Neural progenitor cell (in vitro differentiated cells): Measurements from ENCODE around the gene RABGAP1. TPM values are rescaled to one million over a fixed set of nuclear protein-coding genes. Genes with fewer than 3 reads are reported as not detected.

Experiments used
- DNase-seq: peaks from one replicate; pipeline ENCODE4 v3.0.0-alpha.2; 2016; ENCODE audit warnings: low spot score
- H2AFZ ChIP-seq: fragments of 200-600 bp; sonication (generic); replicated peaks from 2 replicates; pipeline ENCODE4 v1.6.1; 2016; ENCODE audit warnings: antibody characterized with exemption
- H3F3A ChIP-seq: fragments of 200-600 bp; sonication (generic); 2 replicates; pipeline ENCODE4 v1.6.1; 2016; ENCODE audit warnings: antibody characterized with exemption, low read depth
- H3K27ac ChIP-seq: fragments of 200-600 bp; sonication (generic); 2 replicates; pipeline ENCODE4 v1.5.1; 2016; ENCODE audit warnings: mild to moderate bottlenecking
- H3K27me3 ChIP-seq: fragments of 200-600 bp; sonication (generic); 2 replicates; pipeline ENCODE4 v1.6.1; 2016; ENCODE audit warnings: mild to moderate bottlenecking, moderate library complexity
- H3K36me3 ChIP-seq: fragments of 200-600 bp; sonication (generic); 2 replicates; pipeline ENCODE4 v1.5.1; 2016
- H3K4me1 ChIP-seq: fragments of 200-600 bp; sonication (generic); 2 replicates; pipeline ENCODE4 v1.6.1; 2016; ENCODE audit warnings: mixed run types
- H3K4me2 ChIP-seq: fragments of 200-600 bp; sonication (generic); 2 replicates; pipeline ENCODE4 v1.6.1; 2016
- H3K4me3 ChIP-seq: fragments of 200-600 bp; sonication (generic); 2 replicates; pipeline ENCODE4 v1.5.1; 2016
- H3K79me2 ChIP-seq: fragments of 200-600 bp; sonication (generic); 2 replicates; pipeline ENCODE4 v1.6.1; 2016; ENCODE audit warnings: low read depth
- H3K9ac ChIP-seq: fragments of 200-600 bp; sonication (generic); 2 replicates; pipeline ENCODE4 v1.6.1; 2016
- H3K9me3 ChIP-seq: fragments of 200-600 bp; sonication (generic); 2 replicates; pipeline ENCODE4 v1.5.1; 2016; ENCODE audit warnings: low read depth
- H4K20me1 ChIP-seq: fragments of 200-600 bp; sonication (generic); 2 replicates; pipeline ENCODE4 v1.6.1; 2016; ENCODE audit warnings: low read depth
- H3K27ac Mint-ChIP-seq: 3 replicates; pipeline ENCODE4 v1.8.0; 2021; ENCODE audit warnings: mixed read lengths
- H3K27me3 Mint-ChIP-seq: 2 replicates; pipeline ENCODE4 v1.8.0; 2022; ENCODE audit warnings: low read depth, mild to moderate bottlenecking, inconsistent platforms, moderate library complexity, mixed read lengths; ENCODE audit not compliant: insufficient read depth
- H3K36me3 Mint-ChIP-seq: 3 replicates; pipeline ENCODE4 v1.8.0; 2021; ENCODE audit warnings: mixed read lengths
- H3K4me1 Mint-ChIP-seq: 3 replicates; pipeline ENCODE4 v1.8.0; 2021; ENCODE audit warnings: mixed read lengths
- H3K4me3 Mint-ChIP-seq: 3 replicates; pipeline ENCODE4 v1.8.0; 2021; ENCODE audit warnings: mild to moderate bottlenecking, moderate library complexity, mixed read lengths
- H3K9me3 Mint-ChIP-seq: 3 replicates; pipeline ENCODE4 v1.8.0; 2020; ENCODE audit warnings: mixed read lengths
- CTCF ChIP-seq: fragments of 200-600 bp; sonication (generic); IDR thresholded peaks from 2 replicates; pipeline ENCODE4 v1.5.1; 2017; ENCODE audit warnings: antibody characterized with exemption, mild to moderate bottlenecking
- EZH2 ChIP-seq: fragments of 200-600 bp; sonication (generic); IDR thresholded peaks from 2 replicates; pipeline ENCODE4 v1.6.1; 2017; ENCODE audit warnings: antibody characterized with exemption, mild to moderate bottlenecking, moderate library complexity
- EZH2phosphoT487 ChIP-seq: fragments of 200-600 bp; sonication (generic); IDR thresholded peaks from 2 replicates; pipeline ENCODE4 v1.6.1; 2017; ENCODE audit warnings: antibody characterized with exemption
- total RNA-seq: library from RNA; depleted of rRNA; stranded (reverse); fragments of >200 nt; gene quantifications from 2 replicates; pipeline ENCODE4 v1.2.3, GENCODE V29; 2015; ENCODE audit warnings: low replicate concordance

Gene RABGAP1
- total RNA-seq, 1 donor from 2014 or later: 55.2 TPM

DNA sequence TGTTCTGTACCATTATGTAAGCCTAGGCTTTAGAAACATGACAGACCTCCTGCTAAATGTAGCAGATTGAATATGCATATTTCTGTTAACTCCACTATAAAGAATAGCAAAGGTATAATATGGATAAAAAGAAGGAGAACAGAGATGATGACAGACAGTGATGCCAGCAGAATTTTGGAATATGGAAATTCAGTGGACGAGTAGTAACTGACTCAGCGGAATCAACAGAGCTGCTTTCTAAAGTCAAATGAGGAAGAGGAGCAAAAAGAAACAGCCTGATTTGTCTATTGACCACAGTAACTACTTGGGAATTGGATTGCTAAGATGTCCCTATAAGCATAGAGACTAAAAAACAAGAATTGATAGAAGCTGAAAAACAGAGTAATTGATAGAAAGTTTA is 100.7 kb downstream of the RABGAP1 start:
- H3K9me3 Mint-ChIP-seq: peaks cover 5% of the 10 kb centered on the region
- Histone ChIP-seq H2AFZ (no peak overlapping the region), H3K9ac (no peak overlapping the region), H3K4me1 (no peaks in the 10 kb centered on the region), H3K79me2 (no peaks in the 10 kb centered on the region), H4K20me1 (peaks cover 7% of the 10 kb centered on the region), H3K4me2 (no peak overlapping the region), H3K9me3 (no peaks in the 10 kb centered on the region), H3K36me3 (no peaks in the 10 kb centered on the region), H3F3A (peaks cover 6% of the 10 kb centered on the region), H3K27me3 (no peaks in the 10 kb centered on the region), H3K4me3 (no peak overlapping the region), H3K27ac (no peak overlapping the region)
- no peak overlapping the region for H3K27ac Mint-ChIP-seq
- no peak for DNase-seq
- H3K4me3 Mint-ChIP-seq: no peak overlapping the region
- H3K27me3 Mint-ChIP-seq: peaks cover 2% of the 10 kb centered on the region
- TF ChIP-seq EZH2phosphoT487 (no peak), CTCF (no peak), EZH2 (no peak)
- no peaks in the 10 kb centered on the region for H3K4me1 Mint-ChIP-seq
- peaks cover 17% of the 10 kb centered on the region for H3K36me3 Mint-ChIP-seq

DNA sequence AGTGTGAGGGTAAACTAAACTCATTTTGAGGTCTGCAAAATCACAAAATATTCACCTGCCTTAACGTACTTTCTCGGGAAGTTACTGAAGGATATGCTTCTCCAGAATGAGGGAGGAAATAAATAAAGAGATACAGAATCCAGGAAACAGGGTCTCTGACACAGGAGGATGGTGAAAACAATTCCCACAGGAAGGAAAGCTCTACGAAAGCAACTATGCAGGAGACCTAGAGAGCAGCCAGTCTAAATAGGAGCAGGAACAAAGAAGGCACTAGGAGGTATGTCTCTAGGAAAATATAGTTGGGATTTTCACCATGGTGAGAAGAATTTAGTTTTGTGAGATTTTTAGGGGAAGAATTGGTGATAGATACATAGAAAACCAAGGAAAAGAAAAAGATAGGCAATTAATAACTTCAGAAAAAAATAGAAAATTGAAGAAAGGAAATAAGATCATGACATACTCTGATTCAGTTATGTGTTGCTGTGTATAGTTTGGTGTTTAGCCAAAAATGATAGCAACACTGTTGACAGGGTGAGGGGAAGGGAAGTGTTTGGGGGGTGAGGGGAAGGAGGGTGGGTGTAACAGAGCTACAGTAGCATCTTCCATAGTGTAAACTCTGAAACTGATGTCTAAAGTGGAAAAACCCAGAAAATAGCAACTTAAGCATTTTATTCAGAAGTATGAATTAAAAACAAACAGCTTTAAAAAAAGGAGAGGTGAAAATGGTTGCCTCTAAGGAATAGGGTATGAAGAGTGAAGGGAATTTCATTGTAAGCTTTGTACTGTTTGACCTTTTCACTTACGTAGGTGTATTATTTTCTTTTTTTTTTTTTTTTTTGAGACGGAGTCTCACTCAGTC is 102.5 kb downstream of the RABGAP1 start:
- H3K9me3 ChIP-seq: no peaks in the 10 kb centered on the region
- no peaks in the 10 kb centered on the region for H3K27me3 ChIP-seq
- no peak for DNase-seq
- no peak overlapping the region for H3K9ac ChIP-seq
- H3K27me3 Mint-ChIP-seq: peaks cover 2% of the 10 kb centered on the region
- H3K27ac ChIP-seq: no peak overlapping the region
- peaks cover 2% of the 10 kb centered on the region for H4K20me1 ChIP-seq
- peaks cover 5% of the 10 kb centered on the region for H3K9me3 Mint-ChIP-seq
- peaks cover 17% of the 10 kb centered on the region for H3K36me3 Mint-ChIP-seq
- no peak overlapping the region for H3K4me3 Mint-ChIP-seq
- no peak overlapping the region for H3K4me3 ChIP-seq
- no peak overlapping the region for H3K27ac Mint-ChIP-seq
- no peaks in the 10 kb centered on the region for H3K4me1 ChIP-seq
- TF ChIP-seq EZH2phosphoT487 (no peak), CTCF (no peak), EZH2 (no peak)
- H3F3A ChIP-seq: peaks cover 6% of the 10 kb centered on the region
- H3K79me2 ChIP-seq: no peaks in the 10 kb centered on the region
- H3K4me1 Mint-ChIP-seq: no peaks in the 10 kb centered on the region
- no peak overlapping the region for H2AFZ ChIP-seq
- H3K4me2 ChIP-seq: no peak overlapping the region
- H3K36me3 ChIP-seq: no peaks in the 10 kb centered on the region

- no peaks in the 10 kb centered on the region for H3K36me3 ChIP-seq
- H3K4me1 ChIP-seq: no peaks in the 10 kb centered on the region
- Mint-ChIP-seq H3K4me3 (no peak overlapping the region), H3K9me3 (peaks cover 5% of the 10 kb centered on the region), H3K4me1 (no peaks in the 10 kb centered on the region), H3K27ac (no peak overlapping the region), H3K36me3 (peaks cover 17% of the 10 kb centered on the region), H3K27me3 (peaks cover 2% of the 10 kb centered on the region)
- no peak overlapping the region for H3K9ac ChIP-seq
- no peaks in the 10 kb centered on the region for H3K79me2 ChIP-seq
- H3K4me2 ChIP-seq: no peak overlapping the region
- no peak overlapping the region for H2AFZ ChIP-seq
- H4K20me1 ChIP-seq: no peaks in the 10 kb centered on the region
- H3K4me3 ChIP-seq: no peak overlapping the region
- no peak for DNase-seq
- peaks cover 6% of the 10 kb centered on the region for H3F3A ChIP-seq
- no peak overlapping the region for H3K27ac ChIP-seq
- TF ChIP-seq EZH2 (no peak), EZH2phosphoT487 (no peak), CTCF (no peak)
- no peaks in the 10 kb centered on the region for H3K27me3 ChIP-seq
- no peaks in the 10 kb centered on the region for H3K9me3 ChIP-seq
Observed at GRCh38 chr9:123044586-123044985, 103.8 kb downstream of the RABGAP1 start.
